ENCODE measurements around the gene SEMA7A. TPM values are rescaled to one million over a fixed set of nuclear protein-coding genes. Genes with fewer than 3 reads are reported as not detected.

SEMA7A gene
- polyA plus RNA-seq, 1 of the 3 experiments (the other 2 are of a cell fraction): 1.3 TPM

DNA sequence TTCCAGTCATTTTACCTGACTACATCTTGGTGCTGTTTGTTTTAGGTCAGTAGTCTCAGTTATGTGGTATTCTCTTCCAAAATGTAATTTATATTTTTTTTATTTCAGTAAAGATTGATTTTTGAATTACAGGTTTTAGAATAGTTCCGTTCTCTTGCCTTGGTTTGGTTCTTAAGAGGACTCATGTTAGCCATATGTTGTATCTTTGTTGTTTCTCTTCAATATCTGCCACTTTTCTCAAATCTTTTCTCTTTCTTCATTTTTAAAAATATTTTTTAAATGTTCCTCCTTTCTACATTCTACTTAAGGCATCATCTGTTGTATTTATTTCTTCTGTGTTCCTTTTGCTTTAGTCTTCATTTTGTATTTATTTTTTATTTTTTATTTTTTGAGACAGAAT lies 32.8 kb upstream of the SEMA7A start:
- peaks cover 4% of the 10 kb centered on the region for H3F3A ChIP-seq (replicated peaks; ENCODE audit: insufficient read depth)
- no peak overlapping the region for H3K4me2 ChIP-seq
- no peak overlapping the region for H3K27ac ChIP-seq (ENCODE audit: low read depth in 2 of 2, low read length in 1 of 2)
- DNase-seq: no peak
- 96% methylated on average over 1 of the region's 1 CpG for WGBS (ENCODE audit: low lambda C conversion rate)
- POLR2A ChIA-PET: no interaction called here
- H3K79me2 ChIP-seq (ENCODE audit: insufficient read depth): peaks cover 18% of the 10 kb centered on the region
- no peak overlapping the region for H2AFZ ChIP-seq (ENCODE audit: low read depth)
- TF ChIP-seq, protein P1, sequence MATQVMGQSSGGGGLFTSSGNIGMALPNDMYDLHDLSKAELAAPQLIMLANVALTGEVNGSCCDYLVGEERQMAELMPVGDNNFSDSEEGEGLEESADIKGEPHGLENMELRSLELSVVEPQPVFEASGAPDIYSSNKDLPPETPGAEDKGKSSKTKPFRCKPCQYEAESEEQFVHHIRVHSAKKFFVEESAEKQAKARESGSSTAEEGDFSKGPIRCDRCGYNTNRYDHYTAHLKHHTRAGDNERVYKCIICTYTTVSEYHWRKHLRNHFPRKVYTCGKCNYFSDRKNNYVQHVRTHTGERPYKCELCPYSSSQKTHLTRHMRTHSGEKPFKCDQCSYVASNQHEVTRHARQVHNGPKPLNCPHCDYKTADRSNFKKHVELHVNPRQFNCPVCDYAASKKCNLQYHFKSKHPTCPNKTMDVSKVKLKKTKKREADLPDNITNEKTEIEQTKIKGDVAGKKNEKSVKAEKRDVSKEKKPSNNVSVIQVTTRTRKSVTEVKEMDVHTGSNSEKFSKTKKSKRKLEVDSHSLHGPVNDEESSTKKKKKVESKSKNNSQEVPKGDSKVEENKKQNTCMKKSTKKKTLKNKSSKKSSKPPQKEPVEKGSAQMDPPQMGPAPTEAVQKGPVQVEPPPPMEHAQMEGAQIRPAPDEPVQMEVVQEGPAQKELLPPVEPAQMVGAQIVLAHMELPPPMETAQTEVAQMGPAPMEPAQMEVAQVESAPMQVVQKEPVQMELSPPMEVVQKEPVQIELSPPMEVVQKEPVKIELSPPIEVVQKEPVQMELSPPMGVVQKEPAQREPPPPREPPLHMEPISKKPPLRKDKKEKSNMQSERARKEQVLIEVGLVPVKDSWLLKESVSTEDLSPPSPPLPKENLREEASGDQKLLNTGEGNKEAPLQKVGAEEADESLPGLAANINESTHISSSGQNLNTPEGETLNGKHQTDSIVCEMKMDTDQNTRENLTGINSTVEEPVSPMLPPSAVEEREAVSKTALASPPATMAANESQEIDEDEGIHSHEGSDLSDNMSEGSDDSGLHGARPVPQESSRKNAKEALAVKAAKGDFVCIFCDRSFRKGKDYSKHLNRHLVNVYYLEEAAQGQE (IDR thresholded peaks at IDR 0.05; ENCODE audit: low read depth, low read length): no peak
- no peak for TF ChIP-seq EZH2phosphoT487 (IDR thresholded peaks at IDR 0.05; ENCODE audit: borderline replicate concordance, low read depth)
- TF ChIP-seq EP300 (IDR thresholded peaks at IDR 0.05; ENCODE audit: borderline replicate concordance in 1 of 2, low read depth in 1 of 2, low read length in 1 of 2): no peak
- TF ChIP-seq RCOR1 (IDR thresholded peaks at IDR 0.05; ENCODE audit: low read length): no peak
- TF ChIP-seq SMC3 (IDR thresholded peaks at IDR 0.05; ENCODE audit: low read depth, low read length): no peak
- TF ChIP-seq IRF3 (IDR thresholded peaks at IDR 0.05; ENCODE audit: low read depth, low read length): no peak
- no peak for TF ChIP-seq PBX3 (IDR thresholded peaks at IDR 0.05)
- no peak for TF ChIP-seq JUND (IDR thresholded peaks at IDR 0.05)
- TF ChIP-seq FOSL2 (IDR thresholded peaks at IDR 0.05; ENCODE audit: borderline replicate concordance, low read depth): no peak
- TF ChIP-seq NFIC (IDR thresholded peaks at IDR 0.05; ENCODE audit: borderline replicate concordance): no peak
- TF ChIP-seq ELF1 (IDR thresholded peaks at IDR 0.05): no peak
- no peak for TF ChIP-seq RAD21 (IDR thresholded peaks at IDR 0.05; ENCODE audit: low read length)
- no peak for TF ChIP-seq MEF2A (IDR thresholded peaks at IDR 0.05; ENCODE audit: borderline replicate concordance, low read depth)
- TF ChIP-seq FOXJ3 (CRISPR knock-in tag; IDR thresholded peaks at IDR 0.05): no peak
- TF ChIP-seq RXRA (IDR thresholded peaks at IDR 0.05; ENCODE audit: borderline replicate concordance, low read depth): no peak
- TF ChIP-seq POLR2AphosphoS5 (IDR thresholded peaks at IDR 0.05; ENCODE audit: low read depth, low read length): no peak
- no peak for TF ChIP-seq USF1 (IDR thresholded peaks at IDR 0.05; ENCODE audit: borderline replicate concordance, low read depth)
- no peak for TF ChIP-seq NRF1 (IDR thresholded peaks at IDR 0.05; ENCODE audit: low read depth, low read length)
- H3K9ac ChIP-seq: no peak overlapping the region
- H4K20me1 ChIP-seq (ENCODE audit: insufficient read depth): no peaks in the 10 kb centered on the region
- peaks cover 2 to 19% of the 10 kb centered on the region in 2 experiments for H3K36me3 ChIP-seq (replicated peaks in 1 of 2; ENCODE audit: control insufficient read depth in 1 of 2, insufficient read depth in 2 of 2, low read length in 1 of 2)
- no peak overlapping the region for H3K4me3 ChIP-seq (ENCODE audit: low read depth in 2 of 2, low read length in 1 of 2)
- no peaks in the 10 kb centered on the region for H3K27me3 ChIP-seq (ENCODE audit: insufficient read depth)
- peaks cover 0 to 6% of the 10 kb centered on the region in 2 experiments; a peak in 1 of 4 replicates for H3K4me1 ChIP-seq (ENCODE audit: control insufficient read depth in 1 of 2, insufficient read depth in 2 of 2, low read depth in 1 of 2, low read length in 1 of 2)
- no peaks in the 10 kb centered on the region for H3K9me2 ChIP-seq
- CTCF ChIA-PET: no interaction called here
- H3K9me3 ChIP-seq: no peaks in the 10 kb centered on the region
